Measurements from ENCODE around the gene SETBP1.
A peak's percentile ranks its signal among the peaks of the same experiment; 100 is the strongest.

Gene SETBP1

GRCh38 chr18:44817831-44818473 lies 137.3 kb downstream of the SETBP1 start:
- no peak for DNase-seq (ENCODE audit: low read depth)

GRCh38 chr18:44818668-44819403 lies 138.1 kb downstream of the SETBP1 start:
- DNase-seq (ENCODE audit: low read depth) = no peak

- no peak for DNase-seq (ENCODE audit: low read depth)
These were observed 139.3 kb downstream of the SETBP1 start for GRCh38 chr18:44819944-44820510.

- no peak for DNase-seq (ENCODE audit: low read depth)
These were observed 141.2 kb downstream of the SETBP1 start for GRCh38 chr18:44821924-44822323.

- no peak for DNase-seq (ENCODE audit: low read depth)
These were observed 142.6 kb downstream of the SETBP1 start for GRCh38 chr18:44823286-44823685.

- no peak for DNase-seq (ENCODE audit: low read depth)
These were observed 143.1 kb downstream of the SETBP1 start for GRCh38 chr18:44823782-44824181.

- DNase-seq (ENCODE audit: low read depth) = no peak
These were observed 144.2 kb downstream of the SETBP1 start for GRCh38 chr18:44824884-44825283.

- no peak for DNase-seq (ENCODE audit: low read depth)
These were observed 146.0 kb downstream of the SETBP1 start for GRCh38 chr18:44826418-44827259.

GRCh38 chr18:44828080-44828479 lies 147.4 kb downstream of the SETBP1 start:
- DNase-seq (ENCODE audit: low read depth) = no peak

- DNase-seq (ENCODE audit: low read depth) = no peak
These were observed 149.9 kb downstream of the SETBP1 start for GRCh38 chr18:44830581-44830980.

- no peak for DNase-seq (ENCODE audit: low read depth)
These were observed 153.1 kb downstream of the SETBP1 start for GRCh38 chr18:44833786-44834185.

- DNase-seq (ENCODE audit: low read depth) = no peak
These were observed 154.3 kb downstream of the SETBP1 start for GRCh38 chr18:44834867-44835469.

GRCh38 chr18:44835703-44836102 lies 155.0 kb downstream of the SETBP1 start:
- no peak for DNase-seq (ENCODE audit: low read depth)

GRCh38 chr18:44836263-44836662 lies 155.6 kb downstream of the SETBP1 start:
- no peak for DNase-seq (ENCODE audit: low read depth)

- DNase-seq (ENCODE audit: low read depth) = no peak
These were observed 156.9 kb downstream of the SETBP1 start for GRCh38 chr18:44837482-44838180.

- DNase-seq (ENCODE audit: low read depth) = peak; percentile 46
These were observed 158.4 kb downstream of the SETBP1 start for GRCh38 chr18:44838971-44839666.

GRCh38 chr18:44840058-44840790 lies 159.5 kb downstream of the SETBP1 start:
- no peak for DNase-seq (ENCODE audit: low read depth)

- DNase-seq (ENCODE audit: low read depth) = no peak
These were observed 160.5 kb downstream of the SETBP1 start for GRCh38 chr18:44841221-44841620.

GRCh38 chr18:44841752-44842587 lies 161.3 kb downstream of the SETBP1 start:
- DNase-seq (ENCODE audit: low read depth) = no peak
